Measurements from ENCODE around the gene BICDL1. TPM values are rescaled to one million over a fixed set of nuclear protein-coding genes. Genes with fewer than 3 reads are reported as not detected.
A peak's percentile ranks its signal among the peaks of the same experiment; 100 is the strongest.

BICDL1 gene
- total RNA-seq, 4 donors from 2014 or later = 19.7 to 66.7 (median 44.1) TPM

DNA sequence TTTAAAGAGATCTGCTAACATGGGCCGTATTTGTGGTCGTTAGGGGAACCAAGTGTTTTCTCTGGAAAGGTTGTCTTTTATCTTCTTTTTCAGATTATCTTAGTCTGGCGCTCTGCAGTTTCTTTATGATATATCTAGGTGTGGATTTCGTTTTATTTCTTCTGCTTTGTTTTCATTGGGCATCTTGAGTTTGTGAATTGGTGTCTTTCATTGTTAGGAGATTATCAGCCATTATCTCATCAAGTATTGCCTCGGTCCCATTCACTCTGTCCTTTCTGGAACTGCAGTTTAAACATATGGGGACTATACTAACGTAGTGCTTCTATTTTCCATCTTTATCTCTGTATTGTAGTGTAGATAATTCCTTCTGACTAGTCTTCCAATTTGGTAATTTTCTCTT lies 60.4 kb downstream of the BICDL1 start:
- no peak overlapping the region for H3K4me3 ChIP-seq
- H3K4me1 ChIP-seq = peaks cover 0 to 11% (median 0%) of the 10 kb centered on the region in 3 donors
- no peak for DNase-seq
- TF ChIP-seq, protein P1, sequence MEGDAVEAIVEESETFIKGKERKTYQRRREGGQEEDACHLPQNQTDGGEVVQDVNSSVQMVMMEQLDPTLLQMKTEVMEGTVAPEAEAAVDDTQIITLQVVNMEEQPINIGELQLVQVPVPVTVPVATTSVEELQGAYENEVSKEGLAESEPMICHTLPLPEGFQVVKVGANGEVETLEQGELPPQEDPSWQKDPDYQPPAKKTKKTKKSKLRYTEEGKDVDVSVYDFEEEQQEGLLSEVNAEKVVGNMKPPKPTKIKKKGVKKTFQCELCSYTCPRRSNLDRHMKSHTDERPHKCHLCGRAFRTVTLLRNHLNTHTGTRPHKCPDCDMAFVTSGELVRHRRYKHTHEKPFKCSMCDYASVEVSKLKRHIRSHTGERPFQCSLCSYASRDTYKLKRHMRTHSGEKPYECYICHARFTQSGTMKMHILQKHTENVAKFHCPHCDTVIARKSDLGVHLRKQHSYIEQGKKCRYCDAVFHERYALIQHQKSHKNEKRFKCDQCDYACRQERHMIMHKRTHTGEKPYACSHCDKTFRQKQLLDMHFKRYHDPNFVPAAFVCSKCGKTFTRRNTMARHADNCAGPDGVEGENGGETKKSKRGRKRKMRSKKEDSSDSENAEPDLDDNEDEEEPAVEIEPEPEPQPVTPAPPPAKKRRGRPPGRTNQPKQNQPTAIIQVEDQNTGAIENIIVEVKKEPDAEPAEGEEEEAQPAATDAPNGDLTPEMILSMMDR (IDR thresholded peaks at IDR 0.05) = no peak
- no peak for TF ChIP-seq POLR2A (IDR thresholded peaks at IDR 0.05)
- no peaks in the 10 kb centered on the region for H3K27me3 ChIP-seq
- no peaks in the 10 kb centered on the region for H3K9me3 ChIP-seq
- WGBS, 2 donors = 77 to 91% methylated on average over 6 of the region's 6 CpGs
- no peak overlapping the region for H3K27ac ChIP-seq
- H3K36me3 ChIP-seq = no peaks in the 10 kb centered on the region
- intact Hi-C loops (cut with DNase I) = no loop called here

DNA sequence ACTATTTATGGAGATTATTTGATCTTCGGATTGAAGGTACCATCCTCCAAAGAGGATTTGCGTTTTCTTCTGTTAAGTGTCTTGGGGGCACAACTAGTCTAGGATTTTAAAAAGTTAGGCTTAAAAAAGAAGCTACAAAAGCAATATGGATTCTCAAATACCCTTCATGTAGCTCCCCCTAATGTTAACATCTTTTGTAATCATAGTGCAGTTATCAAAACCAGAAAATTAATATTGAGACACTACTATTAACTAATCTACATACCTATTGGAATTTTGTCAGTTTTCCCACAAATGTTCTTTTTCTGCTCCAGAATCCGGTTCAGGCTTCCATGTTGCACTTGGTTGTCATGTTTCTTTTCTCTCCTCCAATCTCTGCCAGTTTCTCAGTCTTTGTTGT lies 62.5 kb downstream of the BICDL1 start:
- Histone ChIP-seq H3K27ac (no peak overlapping the region), H3K27me3 (no peaks in the 10 kb centered on the region), H3K4me3 (no peak overlapping the region), H3K9me3 (no peaks in the 10 kb centered on the region), H3K36me3 (no peaks in the 10 kb centered on the region), H3K4me1 (peaks cover 0 to 32% (median 2%) of the 10 kb centered on the region in 3 donors)
- intact Hi-C loops (cut with DNase I) = no loop called here
- no peak for TF ChIP-seq POLR2A (IDR thresholded peaks at IDR 0.05)
- TF ChIP-seq, protein P1 (IDR thresholded peaks at IDR 0.05) = no peak
- 93% methylated on average over 3 of the region's 3 CpGs for WGBS, 2 donors
- no peak for DNase-seq

DNA sequence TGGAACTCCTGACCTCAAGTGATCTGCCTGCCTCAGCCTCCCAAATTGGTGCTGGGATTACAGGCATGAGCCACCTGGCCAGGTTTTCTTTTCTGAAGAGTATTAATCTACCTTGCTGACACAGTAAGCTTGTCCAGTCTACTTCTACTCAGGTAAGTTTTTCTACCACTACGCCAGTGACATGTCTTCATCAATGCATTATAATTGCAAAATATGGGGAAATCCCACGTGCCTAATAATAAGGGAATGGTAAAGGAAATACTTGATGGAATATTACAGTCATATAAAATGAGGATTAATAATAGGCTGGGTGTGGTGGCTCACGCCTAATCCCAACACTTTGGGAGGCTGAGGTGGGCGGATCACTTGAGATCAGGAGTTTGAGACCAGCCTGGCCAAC lies 65.3 kb downstream of the BICDL1 start:
- intact Hi-C loops (cut with DNase I) = no loop called here
- WGBS, 2 donors = 43 to 47% methylated on average over 4 of the region's 4 CpGs
- Histone ChIP-seq H3K27me3 (no peaks in the 10 kb centered on the region), H3K36me3 (no peaks in the 10 kb centered on the region), H3K9me3 (no peaks in the 10 kb centered on the region), H3K4me3 (no peak overlapping the region), H3K4me1 (peaks cover 0 to 30% (median 2%) of the 10 kb centered on the region in 3 donors), H3K27ac (peak overlapping the region in 3 of 4 donors; percentile 59 to 84 (median 82))
- DNase-seq = no peak
- TF ChIP-seq POLR2A (IDR thresholded peaks at IDR 0.05) = no peak
- TF ChIP-seq, protein P1 (IDR thresholded peaks at IDR 0.05) = no peak

DNA sequence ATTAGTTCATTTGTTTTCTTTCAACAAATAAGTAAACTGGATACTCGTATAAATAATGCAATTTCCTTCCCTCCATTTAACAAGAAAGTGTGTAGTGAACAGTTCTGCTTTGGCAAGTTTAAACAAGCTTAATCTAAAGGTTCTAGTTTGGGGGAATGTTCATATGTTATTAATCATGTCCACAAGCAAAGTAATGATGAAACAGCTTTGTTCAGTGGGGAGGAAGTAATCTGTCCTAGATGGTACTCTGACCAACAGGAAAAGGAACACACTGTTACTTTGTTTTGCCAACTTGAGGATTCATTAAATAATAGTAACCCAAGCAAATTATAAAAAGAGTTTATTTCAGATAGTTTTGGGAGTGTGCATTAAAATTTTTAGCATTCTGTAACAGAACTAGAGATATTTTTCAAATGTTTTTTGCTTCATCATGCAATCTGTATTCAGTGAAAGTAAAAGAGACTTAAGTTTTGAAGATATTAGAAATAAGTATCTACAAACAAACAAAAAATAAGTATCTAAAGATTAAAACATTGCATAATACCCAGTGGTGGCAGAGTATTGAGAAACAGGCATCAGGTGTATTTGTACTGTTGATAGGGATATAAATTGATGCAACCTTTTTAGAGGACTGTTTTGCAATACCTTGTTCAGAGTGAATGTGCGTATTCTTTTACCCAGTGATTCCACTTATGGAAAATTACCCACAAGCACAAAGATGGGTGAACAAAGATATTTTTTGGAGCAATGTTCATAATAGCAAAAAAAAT lies 66.4 kb downstream of the BICDL1 start:
- H3K27ac ChIP-seq = peak overlapping the region in 3 of 4 donors; percentile 59 to 84 (median 82)
- peaks cover 0 to 38% (median 5%) of the 10 kb centered on the region in 3 donors for H3K4me1 ChIP-seq
- H3K4me3 ChIP-seq = no peak overlapping the region
- no peak for TF ChIP-seq POLR2A (IDR thresholded peaks at IDR 0.05)
- TF ChIP-seq, protein P1 (IDR thresholded peaks at IDR 0.05) = no peak
- 36 to 44% methylated on average over 2 of the region's 2 CpGs for WGBS, 2 donors
- H3K27me3 ChIP-seq = no peaks in the 10 kb centered on the region
- no peak for DNase-seq
- intact Hi-C loops (cut with DNase I) = no loop called here
- no peaks in the 10 kb centered on the region for H3K9me3 ChIP-seq
- no peaks in the 10 kb centered on the region for H3K36me3 ChIP-seq

DNA sequence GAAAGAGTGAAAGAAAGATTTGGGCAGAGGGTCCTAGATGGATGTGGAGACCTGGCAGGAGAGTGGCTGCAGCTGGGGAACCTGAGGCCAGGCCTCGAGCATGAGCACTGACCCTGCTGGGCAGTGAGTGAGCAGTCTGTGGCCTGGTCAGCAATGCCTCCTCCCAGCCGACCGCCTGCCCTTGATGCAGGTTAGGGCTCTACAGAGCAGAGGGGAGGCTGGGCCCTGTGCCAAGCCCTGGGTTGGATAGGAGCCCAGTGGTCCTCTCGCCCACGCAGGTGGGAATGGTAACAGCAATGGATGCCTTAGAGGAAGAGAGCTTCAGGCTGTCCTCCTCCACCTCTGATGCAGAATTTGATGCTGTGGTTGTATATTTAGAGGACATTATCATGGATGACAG lies 67.7 kb downstream of the BICDL1 start:
- no peak for TF ChIP-seq POLR2A (IDR thresholded peaks at IDR 0.05)
- TF ChIP-seq, protein P1 (IDR thresholded peaks at IDR 0.05) = no peak
- intact Hi-C loops (cut with DNase I) = no loop called here
- Histone ChIP-seq H3K27me3 (no peaks in the 10 kb centered on the region), H3K36me3 (no peaks in the 10 kb centered on the region), H3K9me3 (no peaks in the 10 kb centered on the region), H3K4me3 (no peak overlapping the region), H3K4me1 (peaks cover 0 to 44% (median 10%) of the 10 kb centered on the region in 3 donors), H3K27ac (peak overlapping the region in 3 of 4 donors; percentile 59 to 84 (median 82))
- WGBS, 2 donors = 85 to 100% methylated on average over 2 to 4 of the region's 5 CpGs
- DNase-seq = no peak
